ENCODE data around the gene JOSD2.

JOSD2 gene

GRCh38 chr19:50514346-50515167 is 3.6 kb upstream of the JOSD2 start:
- no peak for DNase-seq (ENCODE audit: low read depth in 2 of 2, low spot score in 1 of 2)

DNA sequence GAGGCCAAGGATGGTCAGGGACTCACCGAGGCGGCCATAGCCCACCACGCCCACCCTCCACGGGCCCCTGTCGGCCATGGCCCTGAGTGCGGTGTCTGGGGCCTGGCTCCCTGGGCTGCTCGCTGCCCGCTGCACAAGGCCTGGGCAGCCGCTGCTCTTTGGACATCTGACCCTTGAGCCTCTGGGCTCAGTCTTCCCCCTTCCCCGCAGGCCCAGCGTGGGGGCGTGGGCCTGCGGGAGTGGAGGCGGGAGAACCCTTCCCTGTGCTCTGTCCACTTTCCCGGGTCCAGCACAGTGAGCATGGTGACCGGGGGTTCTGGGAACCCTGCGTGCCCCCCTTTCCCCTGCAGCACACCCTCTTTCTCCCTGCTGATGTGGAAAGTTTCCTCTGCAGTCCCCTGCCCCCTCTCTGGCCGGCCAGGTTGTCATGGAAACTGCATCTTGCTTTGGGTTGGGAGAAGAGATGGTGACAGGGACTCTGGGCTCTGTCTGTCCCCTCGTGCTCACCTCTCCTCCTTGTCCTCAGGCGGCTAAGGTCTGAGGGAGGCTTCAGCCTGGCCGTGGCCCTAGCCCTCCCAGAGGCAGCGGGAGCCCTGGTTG is 2.9 kb upstream of the JOSD2 start, which contains the start of gene ASPDH:
TSS of gene ASPDH (minus strand) at position 168 of the 600 bp plus-strand sequence. CDS start at position 78, 90 bp downstream.
- no peak for DNase-seq (ENCODE audit: low read depth in 2 of 2, low spot score in 1 of 2)

DNA sequence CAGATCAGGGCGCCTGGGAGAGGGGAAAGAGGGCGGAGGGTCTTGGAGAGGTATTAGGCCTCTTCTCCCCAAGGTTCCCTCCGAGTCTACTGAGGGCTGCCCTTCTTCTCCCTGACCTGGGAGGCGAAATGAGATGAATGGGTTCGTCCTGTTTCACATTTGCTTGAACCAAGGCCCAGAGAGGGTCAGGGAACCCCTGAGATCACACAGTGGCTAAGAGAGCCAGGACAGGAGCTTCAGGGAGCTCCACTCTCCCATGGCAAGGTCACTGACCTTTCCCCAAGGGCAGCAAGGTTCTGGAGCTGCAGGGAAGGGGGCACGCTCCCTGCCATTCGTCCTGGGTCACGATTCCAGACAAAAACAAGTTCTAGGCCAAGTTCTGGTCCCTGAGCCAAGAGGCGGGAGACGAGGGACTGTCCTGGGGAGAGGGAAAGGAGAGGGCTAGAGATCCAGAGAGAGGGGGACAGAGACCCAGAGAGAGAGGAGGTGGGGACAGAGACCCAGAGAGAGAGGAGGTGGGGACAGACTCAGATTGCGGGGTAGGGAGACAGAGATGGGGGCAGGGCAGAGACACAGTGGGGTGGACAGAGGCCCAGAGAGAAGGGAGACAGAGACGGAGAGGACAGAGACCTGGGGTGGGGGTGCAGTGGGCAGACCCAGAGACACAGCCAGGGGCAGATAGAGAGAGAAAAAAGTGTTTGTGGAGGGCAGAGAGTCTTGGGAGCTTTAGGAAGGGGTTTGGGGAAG is 2.2 kb upstream of the JOSD2 start:
- DNase-seq (ENCODE audit: low read depth in 2 of 2, low spot score in 1 of 2), result no peak

GRCh38 chr19:50512112-50512998 is 1.4 kb upstream of the JOSD2 start:
- DNase-seq (ENCODE audit: low read depth in 2 of 2, low spot score in 1 of 2), result no peak

GRCh38 chr19:50510700-50511068 is 307 bp downstream of the JOSD2 start:
- DNase-seq (ENCODE audit: low read depth in 2 of 2, low spot score in 1 of 2), result no peak

- no peak for DNase-seq (ENCODE audit: low read depth in 2 of 2, low spot score in 1 of 2)
Measured at GRCh38 chr19:50510121-50510670, 795 bp downstream of the JOSD2 start.

- no peak for DNase-seq (ENCODE audit: low read depth in 2 of 2, low spot score in 1 of 2)
Measured at GRCh38 chr19:50509366-50509765, 1.6 kb downstream of the JOSD2 start.

DNA sequence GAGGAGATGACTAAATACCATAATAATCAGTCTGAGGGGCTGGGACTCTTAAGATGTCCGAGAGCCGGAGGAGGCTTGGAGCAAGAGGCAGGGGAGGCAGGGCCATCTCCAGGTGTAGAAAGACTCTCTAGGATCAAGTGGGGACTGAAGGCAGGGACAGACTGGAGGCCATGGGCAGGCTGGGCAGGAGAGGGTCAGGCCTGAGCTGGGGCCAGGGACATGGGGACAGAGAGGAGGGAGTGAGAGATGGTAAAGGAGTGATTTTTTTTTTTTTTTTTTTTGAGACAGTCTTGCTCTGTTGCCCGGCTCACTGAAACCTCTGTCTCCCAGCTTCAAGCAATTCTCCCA is 2.2 kb downstream of the JOSD2 start:
- no peak for DNase-seq (ENCODE audit: low read depth in 2 of 2, low spot score in 1 of 2)

GRCh38 chr19:50507376-50507775 is 3.6 kb downstream of the JOSD2 start:
- no peak for DNase-seq (ENCODE audit: low read depth in 2 of 2, low spot score in 1 of 2)

DNA sequence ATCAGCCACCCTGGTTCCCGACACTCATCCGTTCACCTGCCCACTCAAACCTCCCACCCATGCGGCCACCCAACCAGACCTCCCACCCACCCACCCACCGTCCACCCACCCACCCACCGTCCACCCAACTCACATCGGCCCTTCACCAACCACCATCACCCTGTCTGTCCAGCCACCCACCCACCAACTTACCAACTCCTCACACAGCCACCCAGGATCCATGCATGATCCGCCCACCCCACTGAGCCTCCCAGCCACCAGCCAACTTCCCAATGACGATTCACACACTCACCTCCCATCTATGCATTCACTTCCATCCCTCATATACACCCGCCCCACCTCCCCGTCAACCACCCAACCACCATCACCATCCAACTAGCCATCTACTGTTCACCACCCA is 4.3 kb downstream of the JOSD2 start:
- no peak for DNase-seq (ENCODE audit: low read depth in 2 of 2, low spot score in 1 of 2)

DNA sequence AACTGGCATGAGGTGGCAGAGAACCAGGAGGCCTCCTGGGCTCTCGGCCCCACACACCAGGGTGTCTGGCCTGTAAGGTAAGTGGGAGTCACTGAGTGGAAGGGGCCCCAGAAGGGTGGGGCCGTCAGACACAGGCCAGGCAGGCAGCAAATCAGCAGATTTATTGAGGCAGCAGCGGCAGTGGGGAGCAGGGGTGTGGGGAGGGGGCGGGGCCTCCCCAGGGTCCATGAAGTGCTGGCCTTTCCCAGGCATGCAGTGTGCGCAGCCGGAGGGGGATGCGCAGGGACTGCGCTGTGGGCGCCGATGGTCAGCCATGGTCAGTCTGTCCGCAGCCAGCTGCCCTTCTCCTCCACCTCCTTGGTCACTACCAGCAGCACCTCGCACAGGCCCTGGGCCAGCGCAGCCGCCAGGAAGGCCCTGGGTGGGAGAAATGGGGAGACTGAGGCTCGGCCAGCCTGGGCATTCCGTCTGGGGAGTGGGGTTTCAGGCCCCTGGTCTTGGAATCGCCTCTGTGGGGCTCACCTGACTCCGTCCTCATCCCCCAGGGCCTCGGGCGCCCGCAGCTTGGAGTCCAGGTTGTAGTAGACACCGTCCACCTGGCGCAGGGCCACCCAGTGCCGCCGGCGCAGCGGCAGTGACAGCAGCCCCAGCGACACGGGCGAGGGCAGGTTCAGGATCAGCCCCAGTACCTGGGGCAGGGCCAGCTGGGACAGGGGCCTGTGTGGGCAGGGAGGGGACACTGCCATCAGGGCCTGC is 5.0 kb downstream of the JOSD2 start:
- no peak for DNase-seq (ENCODE audit: low read depth in 2 of 2, low spot score in 1 of 2)

DNA sequence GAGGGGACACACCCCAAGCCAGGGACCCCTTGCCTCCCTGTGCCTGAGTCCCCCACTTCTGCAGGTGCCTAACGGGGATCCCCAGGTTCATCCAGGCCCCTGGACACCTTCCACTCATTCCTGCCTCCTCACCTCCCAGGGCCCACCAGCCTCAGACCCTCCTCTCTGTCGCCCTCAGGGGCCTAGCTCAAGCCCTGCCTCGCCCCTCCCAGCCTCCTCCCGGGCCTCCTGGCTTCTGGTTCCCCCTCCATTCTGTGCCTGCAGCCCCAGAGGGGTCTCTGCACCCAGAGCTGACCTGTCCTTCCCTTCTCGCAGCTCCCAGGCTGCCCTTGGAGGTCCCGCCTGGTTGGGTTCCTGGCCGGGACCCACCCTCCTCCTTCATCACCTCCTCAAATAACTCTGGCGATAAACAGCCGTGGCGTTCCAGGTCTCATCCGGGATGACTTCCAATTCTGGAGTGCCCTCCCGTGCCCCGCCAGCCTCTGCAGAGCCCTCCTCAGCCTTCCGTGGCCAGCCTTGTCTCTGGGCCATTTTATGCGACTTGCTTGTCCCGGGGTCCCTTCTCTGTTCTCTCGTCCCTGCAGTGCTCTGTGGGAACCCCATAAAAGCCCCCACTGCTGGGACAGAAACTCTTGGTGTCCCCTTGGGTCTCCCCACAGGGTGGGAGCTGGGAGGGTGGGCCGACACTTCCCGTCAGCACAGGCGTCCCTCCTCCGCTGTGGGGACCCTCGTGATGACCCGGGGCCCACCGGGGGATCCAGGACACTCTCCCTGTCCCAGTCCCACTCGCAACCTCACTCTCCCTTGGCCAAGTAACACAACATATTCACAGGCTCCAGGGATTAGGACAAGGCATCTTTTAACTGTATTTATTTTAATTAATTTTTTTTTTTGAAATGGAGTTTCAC is 9.2 kb downstream of the JOSD2 start:
- DNase-seq (ENCODE audit: low read depth in 2 of 2, low spot score in 1 of 2), result no peak

DNA sequence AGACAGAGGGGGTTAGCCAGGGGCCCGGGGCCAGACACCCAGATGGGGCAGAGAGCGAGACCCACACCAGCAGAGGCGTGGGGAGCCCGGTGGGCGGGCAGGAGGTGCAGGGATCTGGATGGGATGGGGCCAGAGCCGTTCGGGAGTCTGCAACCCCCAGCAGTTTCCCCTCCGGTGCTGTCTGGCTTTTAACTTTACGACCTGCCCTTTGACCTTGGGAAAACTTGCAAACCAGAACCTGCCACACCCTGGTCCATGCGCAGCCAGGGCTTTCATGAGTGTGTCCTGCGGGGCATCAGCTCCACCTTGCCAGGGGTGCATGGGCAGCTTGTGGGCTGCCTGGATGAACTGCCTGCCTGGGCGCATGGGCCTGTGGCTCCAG is 9.8 kb downstream of the JOSD2 start:
- DNase-seq (ENCODE audit: low read depth in 2 of 2, low spot score in 1 of 2), result no peak

DNA sequence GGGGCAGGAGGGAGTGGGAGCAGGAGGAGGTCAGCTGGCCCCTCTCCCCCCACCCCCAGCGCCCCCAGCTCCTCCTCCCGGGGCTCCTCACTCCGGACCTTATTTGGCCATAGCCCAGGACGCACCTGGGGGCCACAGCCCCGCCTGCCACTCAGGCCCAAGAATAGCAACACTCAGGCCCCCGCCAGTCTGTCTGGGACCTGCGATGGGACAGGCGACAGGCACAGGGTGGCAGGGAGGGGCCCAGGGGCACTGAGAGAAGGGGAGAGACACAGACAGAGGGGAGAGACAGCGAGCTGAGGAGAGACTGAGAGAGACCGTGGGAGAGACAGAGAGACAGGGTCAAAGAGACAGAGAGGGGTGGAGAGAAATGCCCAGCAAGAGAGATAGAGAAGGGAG is 10.2 kb downstream of the JOSD2 start:
- DNase-seq (ENCODE audit: low read depth in 2 of 2, low spot score in 1 of 2), result no peak

- DNase-seq (ENCODE audit: low read depth in 2 of 2, low spot score in 1 of 2), result no peak
Measured at GRCh38 chr19:50500060-50500752, 10.8 kb downstream of the JOSD2 start.

GRCh38 chr19:50498219-50499056 is 12.6 kb downstream of the JOSD2 start:
- DNase-seq (ENCODE audit: low read depth in 2 of 2, low spot score in 1 of 2), result no peak

- DNase-seq (ENCODE audit: low read depth in 2 of 2, low spot score in 1 of 2), result no peak
Measured at GRCh38 chr19:50497022-50497405, 14.0 kb downstream of the JOSD2 start.

All from stimulated activated CD8-positive, alpha-beta memory T cell treated with anti-CD3 and anti-CD28 coated beads, Interleukin-4, amount 100 ng/mL, for 4 hours (primary cell).